Keratinocyte (primary cell): ENCODE data around the gene RPL23. TPM values are rescaled to one million over a fixed set of nuclear protein-coding genes. Genes with fewer than 3 reads are reported as not detected.

ENCODE experiments used
- DNase-seq: peaks from one replicate; pipeline ENCODE4 v3.0.0-alpha.2; 2011; ENCODE audit warnings: low read depth, missing footprints, low spot score
- FAIRE-seq: peaks from 2 replicates; lab custom pipeline; 2011; peaks lifted over from hg19 to GRCh38; lab: Jason Lieb, UNC
- H2AFZ ChIP-seq: 2 replicates; pipeline ENCODE4 v1.6.0; 2012; ENCODE audit warnings: low read length, control low read depth, inconsistent platforms; ENCODE audit not compliant: control insufficient read depth
- H3K27ac ChIP-seq: 2 replicates; pipeline ENCODE4 v1.5.1; 2011; ENCODE audit warnings: low read length; ENCODE audit not compliant: control insufficient read depth, insufficient read depth
- H3K27me3 ChIP-seq: 3 replicates; pipeline ENCODE4 v1.6.0; 2011; ENCODE audit warnings: low read length; ENCODE audit not compliant: control insufficient read depth, insufficient read depth; ENCODE audit errors: extremely low read depth
- H3K36me3 ChIP-seq, 2 experiments: 2 replicates in 1 of 2; 3 replicates in 1 of 2; pipeline ENCODE4 v1.5.1; 2011; ENCODE audit warnings: low read length in 2 of 2, mild to moderate bottlenecking in 1 of 2; ENCODE audit not compliant: control insufficient read depth in 2 of 2, insufficient read depth in 2 of 2; ENCODE audit errors: extremely low read depth in 1 of 2
- H3K4me1 ChIP-seq: 3 replicates; pipeline ENCODE4 v1.5.1; 2011; ENCODE audit warnings: low read length; ENCODE audit not compliant: control insufficient read depth, insufficient read depth; ENCODE audit errors: extremely low read depth
- H3K4me2 ChIP-seq: 3 replicates; pipeline ENCODE4 v1.6.0; 2011; ENCODE audit warnings: low read depth, low read length; ENCODE audit not compliant: control insufficient read depth, insufficient read depth; ENCODE audit errors: extremely low read depth
- H3K4me3 ChIP-seq, 3 experiments: fragments of 200-600 bp in 1 of 3; sonication (generic) in 1 of 3; 2 replicates in 2 of 3; 3 replicates in 1 of 3; pipeline ENCODE4 v1.5.1; 2011 to 2016; ENCODE audit warnings: low read length in 3 of 3, mild to moderate bottlenecking in 3 of 3, control low read depth in 2 of 3, inconsistent platforms in 1 of 3, low read depth in 1 of 3, mixed read lengths in 1 of 3, mixed run types in 1 of 3, moderate library complexity in 1 of 3; ENCODE audit not compliant: control insufficient read depth in 2 of 3, insufficient read depth in 2 of 3; ENCODE audit errors: extremely low read depth in 1 of 3
- H3K79me2 ChIP-seq: 2 replicates; pipeline ENCODE4 v1.6.0; 2012; ENCODE audit warnings: low read length; ENCODE audit not compliant: control insufficient read depth, insufficient read depth
- H3K9ac ChIP-seq: 3 replicates; pipeline ENCODE4 v1.6.0; 2011; ENCODE audit warnings: low read length; ENCODE audit not compliant: control insufficient read depth, insufficient read depth; ENCODE audit errors: extremely low read depth
- H3K9me1 ChIP-seq: 3 replicates; pipeline ENCODE4 v1.6.0; 2011; ENCODE audit warnings: low read length; ENCODE audit not compliant: control insufficient read depth, insufficient read depth; ENCODE audit errors: extremely low read depth
- H3K9me3 ChIP-seq: 2 replicates; pipeline ENCODE4 v1.5.1; 2012; ENCODE audit warnings: low read depth, low read length; ENCODE audit not compliant: control insufficient read depth
- H4K20me1 ChIP-seq: 3 replicates; pipeline ENCODE4 v1.6.0; 2011; ENCODE audit warnings: low read length; ENCODE audit not compliant: control insufficient read depth, insufficient read depth; ENCODE audit errors: extremely low read depth
- CTCF ChIP-seq, 3 experiments: IDR thresholded peaks in 1 of 3; conservative IDR thresholded peaks in 1 of 3; optimal IDR thresholded peaks in 1 of 3; 2 replicates in 2 of 3; 3 replicates in 1 of 3; pipeline versions ENCODE3 to v1.5.1; 2011; ENCODE audit warnings: low read length in 3 of 3, mild to moderate bottlenecking in 3 of 3, moderate library complexity in 2 of 3, control low read depth in 1 of 3, inconsistent platforms in 1 of 3; ENCODE audit not compliant: insufficient read depth in 2 of 3; ENCODE audit errors: extremely low read depth in 1 of 3
- EZH2 ChIP-seq: IDR thresholded peaks from one replicate; pipeline ENCODE4 v1.6.1; 2012; ENCODE audit warnings: inconsistent platforms, mild to moderate bottlenecking, low read length, moderate library complexity
- dilution Hi-C: fragments of 300-500 bp; cut with MboI; formaldehyde crosslinking; loops from one replicate; pipeline ENCODE4 v1.7.0; 2020; ENCODE audit warnings: low sequenced_read_pairs; ENCODE audit not compliant: extremely low pct_ligation_motif_present
- polyA plus RNA-seq, 5 experiments: library from polyadenylated mRNA; depleted of rRNA in 3 of 5; stranded (reverse) in 3 of 5; stranded (forward) in 1 of 5; unstranded in 1 of 5; fragments of >200 nt; gene quantifications; 1 replicate in 1 of 5; 2 replicates in 3 of 5; 3 replicates in 1 of 5; pipeline versions ENCODE4 v1.2.1 to v1.2.3, GENCODE V29; 2011 to 2012; ENCODE audit warnings: missing spikeins in 2 of 5, low read depth in 1 of 5, low replicate concordance in 1 of 5

The RPL23 gene
- polyA plus RNA-seq, 1 donor (not counting 4 experiments of a cell fraction or from before 2014, with no cell fraction given): 2,966 TPM

- DNase-seq (no peak), FAIRE-seq (peak; percentile 80)
- Histone ChIP-seq H3K9ac (peak overlapping the region; percentile 40), H3K27me3 (no peaks in the 10 kb centered on the region), H3K4me3 (peak overlapping the region in 1 of 3 experiments; percentile 54), H3K9me1 (peaks cover 8% of the 10 kb centered on the region), H4K20me1 (peaks cover 11% of the 10 kb centered on the region), H3K4me2 (peak overlapping the region; percentile 81), H3K79me2 (peaks cover 73% of the 10 kb centered on the region), H2AFZ (no peak overlapping the region), H3K36me3 (peaks cover 22 to 43% of the 10 kb centered on the region in 2 experiments), H3K9me3 (no peaks in the 10 kb centered on the region), H3K27ac (peak overlapping the region; percentile 64), H3K4me1 (peaks cover 74% of the 10 kb centered on the region)
- TF ChIP-seq CTCF (optimal IDR thresholded peaks at IDR 0.05 in 1 of 3, IDR thresholded peaks at IDR 0.05 in 1 of 3, conservative IDR thresholded peaks at IDR 0.05 in 1 of 3; ENCODE audit: extremely low read depth in 1 of 3, insufficient read depth in 2 of 3, low read length in 3 of 3): no peak
- no peak for TF ChIP-seq EZH2
- dilution Hi-C loops: no loop called here
These were observed 26.6 kb upstream of the RPL23 start for GRCh38 chr17:38879878-38880665.

GRCh38 chr17:38877130-38877851 lies 23.8 kb upstream of the RPL23 start:
- FAIRE-seq: no peak
- no peak overlapping the region for H3K4me3 ChIP-seq
- peaks cover 83% of the 10 kb centered on the region for H3K4me1 ChIP-seq
- H3K27ac ChIP-seq: no peak overlapping the region
- no peak for DNase-seq
- no peaks in the 10 kb centered on the region for H3K27me3 ChIP-seq
- peaks cover 11% of the 10 kb centered on the region for H3K9me1 ChIP-seq
- no peaks in the 10 kb centered on the region for H3K9me3 ChIP-seq
- dilution Hi-C loops: no loop called here
- H4K20me1 ChIP-seq: peaks cover 26% of the 10 kb centered on the region
- no peak overlapping the region for H3K4me2 ChIP-seq
- TF ChIP-seq EZH2: no peak
- no peak for TF ChIP-seq CTCF (optimal IDR thresholded peaks at IDR 0.05 in 1 of 3, IDR thresholded peaks at IDR 0.05 in 1 of 3, conservative IDR thresholded peaks at IDR 0.05 in 1 of 3; ENCODE audit: extremely low read depth in 1 of 3, insufficient read depth in 2 of 3, low read length in 3 of 3)
- no peak overlapping the region for H2AFZ ChIP-seq
- H3K9ac ChIP-seq: peak overlapping the region; percentile 11
- peaks cover 28 to 43% of the 10 kb centered on the region in 2 experiments for H3K36me3 ChIP-seq
- peaks cover 75% of the 10 kb centered on the region for H3K79me2 ChIP-seq
